HG02943 (cell line): Measurements from ENCODE around the gene GRAMD4.

Source experiments
- ATAC-seq: cut with Tn5 transposase; IDR thresholded peaks from one replicate; pipeline ENCODE4 v1.9.1; 2021; ENCODE audit warnings: mild to moderate bottlenecking, low read depth, moderate library complexity; ENCODE audit not compliant: unreplicated experiment

The GRAMD4 gene

DNA sequence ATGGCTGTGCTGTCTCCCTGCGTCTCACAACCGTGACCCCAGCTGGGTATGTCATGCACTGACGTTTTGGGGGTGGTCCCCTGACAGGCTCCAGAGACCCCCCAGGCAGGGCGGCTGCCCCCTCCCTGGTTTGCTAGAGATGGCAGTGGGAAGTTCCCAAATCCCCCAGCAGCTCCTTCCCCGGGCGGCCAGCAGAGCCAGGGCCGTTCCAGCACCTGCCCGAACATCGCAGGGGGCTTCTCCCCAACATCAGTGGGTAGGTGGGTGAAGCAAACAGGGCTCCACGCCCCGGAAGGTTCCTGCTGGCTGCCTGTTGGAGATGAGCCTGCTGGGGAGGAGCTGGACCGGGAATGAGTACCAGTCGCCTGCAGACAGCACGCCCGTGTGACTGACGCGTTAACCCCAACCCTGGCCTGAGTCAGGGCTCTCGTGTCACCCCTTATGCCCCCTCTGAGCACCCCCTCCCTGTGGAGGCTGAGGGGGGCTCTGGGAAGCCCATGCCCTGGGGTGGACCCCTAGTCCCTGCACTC, 45.6 kb downstream of the GRAMD4 start:
- ATAC-seq = no peak

DNA sequence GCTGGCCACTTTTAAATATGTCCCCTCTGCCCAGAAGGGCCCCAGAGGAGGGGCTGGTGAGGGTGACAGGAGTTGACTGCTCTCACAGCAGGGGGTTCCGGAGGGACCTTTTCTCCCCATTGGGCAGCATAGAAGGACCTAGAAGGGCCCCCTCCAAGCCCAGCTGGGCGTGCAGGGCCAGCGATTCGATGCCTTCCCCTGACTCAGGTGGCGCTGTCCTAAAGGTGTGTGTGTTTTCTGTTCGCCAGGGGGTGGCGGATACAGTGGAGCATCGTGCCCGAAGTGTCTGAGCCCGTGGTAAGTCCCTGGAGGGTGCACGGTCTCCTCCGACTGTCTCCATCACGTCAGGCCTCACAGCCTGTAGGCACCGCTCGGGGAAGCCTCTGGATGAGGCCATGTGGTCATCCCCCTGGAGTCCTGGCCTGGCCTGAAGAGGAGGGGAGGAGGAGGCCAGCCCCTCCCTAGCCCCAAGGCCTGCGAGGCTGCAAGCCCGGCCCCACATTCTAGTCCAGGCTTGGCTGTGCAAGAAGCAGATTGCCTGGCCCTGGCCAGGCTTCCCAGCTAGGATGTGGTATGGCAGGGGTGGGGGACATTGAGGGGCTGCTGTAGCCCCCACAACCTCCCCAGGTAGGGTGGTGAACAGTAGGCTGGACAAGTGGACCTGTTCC, 46.5 kb downstream of the GRAMD4 start:
- ATAC-seq = no peak

- no peak for ATAC-seq
Measured at GRCh38 chr22:46667245-46667623, 47.0 kb downstream of the GRAMD4 start.

DNA sequence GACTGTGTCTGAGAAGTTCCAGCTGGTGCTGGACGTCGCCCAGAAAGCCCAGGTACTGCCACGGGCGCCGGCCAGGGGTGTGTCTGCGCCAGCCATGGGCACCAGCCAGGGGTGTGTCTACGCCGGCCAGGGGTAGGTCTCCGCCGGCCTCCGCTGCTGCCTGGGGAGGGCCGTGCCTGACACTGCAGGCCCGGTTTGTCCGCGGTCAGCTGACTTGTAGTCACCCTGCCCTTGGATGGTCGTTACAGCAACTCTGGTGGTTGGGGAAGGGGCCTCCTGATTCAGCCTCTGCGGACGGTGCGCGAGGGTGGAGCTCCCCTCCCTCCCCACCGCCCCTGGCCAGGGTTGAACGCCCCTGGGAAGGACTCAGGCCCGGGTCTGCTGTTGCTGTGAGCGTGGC, 47.9 kb downstream of the GRAMD4 start:
- no peak for ATAC-seq

- no peak for ATAC-seq
Measured at GRCh38 chr22:46669201-46669600, 49.0 kb downstream of the GRAMD4 start.

GRCh38 chr22:46671824-46672432, 51.7 kb downstream of the GRAMD4 start:
- no peak for ATAC-seq

GRCh38 chr22:46672731-46673130, 52.5 kb downstream of the GRAMD4 start:
- no peak for ATAC-seq

DNA sequence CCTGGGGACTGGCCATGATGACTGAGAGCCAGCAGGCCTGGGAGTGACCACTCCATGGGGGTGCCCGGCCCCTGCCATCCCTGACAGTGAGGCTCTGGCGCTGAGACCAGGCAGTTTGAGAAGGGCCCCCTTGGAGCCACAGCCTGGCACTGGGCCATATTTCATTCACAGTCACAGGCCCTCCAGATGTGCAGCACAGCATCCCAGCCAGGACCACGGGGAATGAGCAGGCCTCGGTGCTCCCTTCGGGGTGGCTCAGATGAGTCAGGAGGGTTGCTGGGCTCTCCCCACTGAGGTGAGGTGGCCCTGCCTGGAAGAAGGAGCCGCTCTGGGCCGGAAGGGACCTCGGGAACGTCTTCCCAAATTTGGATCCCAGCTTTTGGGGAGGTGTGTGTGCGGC, 53.0 kb downstream of the GRAMD4 start:
- no peak for ATAC-seq

DNA sequence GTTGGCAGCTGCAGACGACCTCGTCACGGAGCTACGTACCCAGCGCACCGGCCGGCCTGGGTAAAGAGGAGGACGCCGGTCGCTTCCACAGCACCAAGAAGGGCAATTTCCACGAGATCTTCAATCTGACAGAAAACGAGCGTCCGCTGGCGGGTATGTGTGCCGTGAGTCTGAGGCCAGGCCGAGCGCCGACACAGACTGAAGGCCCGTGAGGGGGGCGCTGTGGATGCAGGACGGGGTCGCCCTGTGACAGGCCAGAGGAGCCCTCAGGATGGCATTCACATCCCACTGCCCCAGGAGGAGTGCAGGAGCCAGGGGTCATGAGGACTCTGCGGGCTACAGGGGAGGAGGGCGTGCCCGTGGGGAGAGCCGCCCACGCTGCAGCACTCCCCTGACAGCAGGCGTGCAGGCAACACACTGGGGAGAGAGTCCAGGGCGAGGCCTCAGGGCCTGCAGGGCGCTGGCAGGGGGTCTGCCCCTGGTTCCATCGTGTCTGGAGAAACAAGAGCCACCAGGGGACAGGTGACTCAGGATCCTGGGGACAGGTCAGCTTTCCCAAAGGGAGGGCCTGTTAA, 53.6 kb downstream of the GRAMD4 start:
- ATAC-seq = no peak

DNA sequence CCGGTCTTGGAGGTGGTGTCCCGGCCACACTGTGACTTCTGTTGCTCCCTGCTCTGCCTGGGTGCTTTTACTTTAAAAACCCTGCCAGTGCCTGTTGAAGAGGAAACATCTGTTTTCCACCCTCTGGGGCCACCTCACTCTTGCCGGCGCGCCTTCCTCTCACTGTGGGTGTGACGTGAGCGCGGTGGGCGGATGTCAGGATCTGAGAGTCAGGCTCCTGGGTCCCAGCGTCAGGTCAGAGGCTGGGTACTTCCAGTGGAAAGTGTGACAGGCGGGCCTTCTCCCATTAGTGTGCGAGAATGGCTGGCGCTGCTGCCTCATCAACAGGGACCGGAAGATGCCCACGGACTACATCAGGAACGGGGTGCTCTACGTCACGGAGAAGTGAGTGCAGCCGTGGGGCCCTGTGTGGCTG, 54.2 kb downstream of the GRAMD4 start:
- ATAC-seq = no peak

DNA sequence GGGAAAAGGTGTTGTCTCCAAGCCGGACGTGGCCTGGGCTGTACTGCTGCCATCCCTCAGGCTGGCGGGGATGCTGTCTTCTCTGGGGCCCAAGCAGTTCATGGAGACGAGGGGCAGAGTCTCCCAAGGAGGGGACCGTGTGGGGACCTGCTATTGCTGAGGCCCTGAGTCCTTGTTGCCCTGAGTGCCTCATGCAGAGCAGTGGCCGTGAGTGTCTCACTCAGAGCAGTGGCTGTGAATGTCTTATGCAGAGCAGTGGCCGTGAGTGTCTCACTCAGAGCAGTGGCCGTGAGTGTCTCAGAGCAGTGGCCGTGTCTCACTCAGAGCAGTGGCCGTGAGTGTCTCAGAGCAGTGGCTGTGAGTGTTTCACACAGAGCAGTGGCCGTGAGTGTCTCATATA, 54.7 kb downstream of the GRAMD4 start:
- no peak for ATAC-seq

GRCh38 chr22:46675479-46675878, 55.3 kb downstream of the GRAMD4 start:
- no peak for ATAC-seq

GRCh38 chr22:46675938-46676337, 55.8 kb downstream of the GRAMD4 start:
- no peak for ATAC-seq

GRCh38 chr22:46676479-46676878, 56.3 kb downstream of the GRAMD4 start:
- no peak for ATAC-seq

DNA sequence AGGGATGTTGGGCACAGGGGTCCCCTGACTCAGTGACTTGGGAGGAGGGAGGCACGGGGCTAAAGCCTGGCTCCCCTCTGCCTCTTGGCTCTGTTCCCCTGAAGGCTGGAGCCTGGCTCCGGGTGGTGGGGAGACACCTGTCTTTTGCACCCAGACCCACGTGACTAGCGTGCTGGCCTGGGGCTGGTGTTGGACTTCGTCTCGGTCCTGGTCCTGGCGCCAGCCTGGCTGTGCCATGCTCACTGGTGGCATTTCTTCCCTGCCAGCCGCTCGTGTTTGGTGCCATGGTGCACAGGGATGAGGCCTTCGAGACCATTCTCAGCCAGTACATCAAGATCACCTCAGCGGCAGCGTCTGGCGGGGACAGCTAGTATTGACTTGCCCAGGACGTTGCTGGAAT, 56.7 kb downstream of the GRAMD4 start:
- ATAC-seq = no peak

DNA sequence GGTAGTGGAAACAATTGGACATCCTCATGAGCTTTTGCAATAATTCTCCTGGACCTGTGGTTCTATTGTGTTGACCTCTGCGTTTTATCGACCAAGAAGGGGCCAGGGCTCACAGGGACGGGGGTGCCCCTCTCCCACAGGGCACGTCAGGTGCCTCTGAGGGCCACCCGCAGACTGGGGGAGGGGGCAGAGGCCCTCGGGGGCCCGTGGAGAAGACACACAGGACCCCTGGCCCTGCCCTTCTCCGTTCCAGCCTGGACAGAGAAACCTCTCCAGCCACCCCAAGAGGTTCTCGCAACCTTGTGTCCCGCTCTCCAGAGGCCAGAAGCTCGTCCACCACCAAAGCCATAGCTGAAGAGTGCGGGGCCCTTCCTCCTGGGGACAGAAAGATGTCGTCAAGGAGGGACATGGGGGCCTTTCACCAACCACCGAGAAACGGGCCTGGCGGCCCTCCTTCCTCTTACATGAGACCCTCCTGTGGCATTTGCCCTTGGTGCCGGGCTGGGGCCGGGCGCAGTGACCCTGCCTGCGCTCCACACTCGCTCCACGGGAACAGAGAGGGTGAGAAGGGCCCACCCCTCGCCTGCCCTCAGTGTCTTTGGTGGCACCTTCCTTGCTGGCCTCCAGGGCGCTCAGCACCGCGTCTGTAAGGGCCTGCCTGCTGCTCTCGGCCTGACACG, 57.3 kb downstream of the GRAMD4 start:
- no peak for ATAC-seq

GRCh38 chr22:46678003-46678657, 57.9 kb downstream of the GRAMD4 start:
- ATAC-seq = no peak

DNA sequence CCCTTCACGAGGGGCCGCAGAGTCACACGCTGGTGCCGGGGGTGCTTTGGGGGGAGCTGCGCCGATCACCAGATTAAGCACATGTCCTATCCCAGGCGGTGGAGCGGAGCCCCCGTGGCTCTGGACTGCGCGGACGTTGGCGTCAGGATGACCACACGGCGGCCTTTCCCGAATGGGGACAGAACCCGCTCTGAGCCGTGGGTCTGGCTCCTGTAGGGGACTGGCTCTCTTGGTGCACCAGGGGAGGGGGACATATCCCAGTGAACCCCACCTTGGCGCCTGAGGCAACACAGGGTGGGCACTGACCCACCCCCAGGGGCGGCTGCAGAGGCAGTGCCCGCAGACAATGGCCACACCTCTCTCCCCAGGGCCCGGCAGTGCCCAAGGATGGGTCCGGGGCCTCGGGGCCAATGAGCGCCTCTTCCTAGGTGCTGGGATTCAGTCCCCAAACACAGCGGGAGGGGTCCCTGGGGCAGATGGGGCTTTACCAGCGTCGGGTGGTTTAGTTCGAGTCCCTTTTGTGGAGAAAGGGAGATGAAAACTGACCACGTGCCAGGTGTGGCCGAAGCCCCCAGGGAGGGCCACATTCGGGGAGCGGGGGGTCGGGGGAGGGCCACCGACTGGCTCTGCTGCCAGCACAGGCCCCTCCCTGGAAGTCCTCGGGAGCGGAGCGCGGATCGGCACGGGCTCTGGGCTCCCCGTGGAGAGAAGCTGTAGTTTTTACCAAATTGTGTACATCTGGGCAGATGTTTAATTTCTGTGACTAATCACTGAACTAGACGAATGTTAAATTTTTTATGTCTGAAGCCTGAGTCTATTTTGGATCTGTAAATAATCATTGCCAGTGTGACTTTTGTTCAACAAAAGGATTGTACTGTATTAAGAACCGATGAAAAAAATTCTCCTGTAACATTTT, 58.9 kb downstream of the GRAMD4 start:
- ATAC-seq = no peak

GRCh38 chr22:46679706-46680269, 59.6 kb downstream of the GRAMD4 start:
- no peak for ATAC-seq

GRCh38 chr22:46681010-46681409, 60.8 kb downstream of the GRAMD4 start:
- ATAC-seq = no peak
